ENCODE results near the gene KDM4C.

GRCh38 chr9:6764523-6764922 is 6.8 kb downstream of the KDM4C start:
- TF ChIP-seq POLR2A (IDR thresholded peaks at IDR 0.05) (no peak), CTCF (IDR thresholded peaks at IDR 0.05) (no peak)

Measured in sigmoid colon (tissue), 3 donors.